ENCODE results near the gene GPANK1. TPM values are rescaled to one million over a fixed set of nuclear protein-coding genes. Genes with fewer than 3 reads are reported as not detected.

The GPANK1 gene
- total and polyA plus RNA-seq, 12 donors: 7.4 to 61.2 (median 17.2) TPM

- H3K36me3 ChIP-seq (replicated peaks in 1 of 2): peaks cover 0 to 98% of the 10 kb centered on the region in 2 donors
- peaks cover 0 to 5% of the 10 kb centered on the region in 2 donors for H3K4me1 ChIP-seq (replicated peaks in 1 of 2)
- no peak overlapping the region for H3K27ac ChIP-seq
- TF ChIP-seq CTCF (IDR thresholded peaks at IDR 0.05) (no peak), POLR2A (IDR thresholded peaks at IDR 0.05) (no peak)
- intact Hi-C loops (cut with DNase I): no loop called here
- 91 to 95% (median 92%) methylated on average over 4 of the region's 4 CpGs for WGBS, 4 donors
- no peak for DNase-seq
- H3K4me3 ChIP-seq: no peak overlapping the region
- no peaks in the 10 kb centered on the region for H3K27me3 ChIP-seq
- H3K9me3 ChIP-seq (replicated peaks in 1 of 3): no peaks in the 10 kb centered on the region
Measured at GRCh38 chr6:31641370-31641769, 23.4 kb downstream of the GPANK1 start.

DNA sequence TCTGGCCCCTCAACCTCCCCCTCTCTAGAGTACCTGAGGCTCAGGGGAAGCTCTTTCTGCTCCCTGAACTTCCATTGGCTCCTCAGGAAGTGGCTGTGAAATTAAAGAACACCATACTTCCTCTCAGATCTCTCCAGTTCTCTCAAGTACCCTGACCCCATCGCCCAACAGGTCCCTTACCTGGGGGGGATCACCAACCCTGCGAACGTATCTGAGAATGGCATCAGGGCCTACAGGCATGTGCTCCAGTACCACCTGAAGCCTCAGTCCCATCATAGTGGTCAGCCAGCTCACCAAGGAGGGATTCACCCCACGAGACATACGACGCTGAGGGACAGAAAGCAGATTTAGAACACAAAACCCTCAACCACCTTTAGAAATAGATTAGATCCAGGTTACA is 24.2 kb downstream of the GPANK1 start:
- Histone ChIP-seq H3K9me3 (replicated peaks in 1 of 3) (no peaks in the 10 kb centered on the region), H3K27me3 (no peaks in the 10 kb centered on the region), H3K27ac (no peak overlapping the region), H3K4me3 (no peak overlapping the region), H3K4me1 (replicated peaks in 1 of 2) (peaks cover 0 to 5% of the 10 kb centered on the region in 2 donors), H3K36me3 (replicated peaks in 1 of 2) (peaks cover 0 to 98% of the 10 kb centered on the region in 2 donors)
- no peak for DNase-seq
- intact Hi-C loops (cut with DNase I): no loop called here
- WGBS, 4 donors: 95 to 96% (median 95%) methylated on average over 6 of the region's 6 CpGs
- no peak for TF ChIP-seq CTCF (IDR thresholded peaks at IDR 0.05)
- no peak for TF ChIP-seq POLR2A (IDR thresholded peaks at IDR 0.05)

DNA sequence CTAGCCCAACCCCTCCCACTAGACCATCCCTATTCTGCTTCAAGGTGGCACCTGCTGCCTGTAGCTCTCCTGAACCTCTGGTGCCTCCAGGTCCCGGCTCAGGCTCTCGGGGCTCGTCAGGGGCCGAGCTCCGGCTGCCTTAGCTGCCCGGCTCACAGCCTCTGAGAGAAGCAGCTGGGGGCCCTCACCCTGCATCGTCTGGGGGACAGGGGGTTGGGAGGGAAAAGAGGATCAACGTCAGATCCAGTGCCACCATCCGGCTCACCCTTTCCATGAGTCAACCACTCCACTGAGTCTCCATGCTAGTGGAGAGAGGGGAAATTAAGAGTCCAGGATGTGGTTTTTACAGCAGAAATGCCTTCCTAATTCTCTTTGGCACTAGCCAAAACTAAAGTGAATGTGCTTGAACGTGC is 25.3 kb downstream of the GPANK1 start:
- no peak for TF ChIP-seq CTCF (IDR thresholded peaks at IDR 0.05)
- TF ChIP-seq POLR2A (IDR thresholded peaks at IDR 0.05): no peak
- 78 to 84% (median 81%) methylated on average over 6 to 10 of the region's 10 CpGs for WGBS, 4 donors
- intact Hi-C loops (cut with DNase I): no loop called here
- Histone ChIP-seq H3K27me3 (no peaks in the 10 kb centered on the region), H3K36me3 (replicated peaks in 1 of 2) (peaks cover 0 to 98% of the 10 kb centered on the region in 2 donors), H3K4me1 (replicated peaks in 1 of 2) (peaks cover 0 to 5% of the 10 kb centered on the region in 2 donors), H3K9me3 (replicated peaks in 1 of 3) (no peaks in the 10 kb centered on the region), H3K4me3 (no peak overlapping the region), H3K27ac (no peak overlapping the region)
- DNase-seq: no peak

DNA sequence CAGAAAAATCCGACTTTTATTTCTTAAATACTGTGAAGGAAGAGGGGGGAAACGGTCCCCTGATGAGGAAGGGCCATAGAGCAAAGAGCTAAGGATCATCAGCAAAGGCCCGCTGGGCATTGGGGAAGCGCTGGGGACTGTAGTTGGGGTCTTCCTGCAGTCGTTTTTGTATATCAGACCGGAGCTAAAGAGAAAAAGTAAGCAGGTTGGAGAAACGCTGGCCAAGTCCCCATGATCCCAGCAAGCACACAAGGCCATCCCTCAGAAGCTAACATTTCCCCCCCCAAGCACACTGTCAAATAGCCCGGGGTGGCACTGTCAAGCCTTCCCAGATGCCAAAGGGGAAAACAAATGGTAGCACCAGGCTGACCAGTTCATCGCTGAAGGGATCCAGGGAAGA is 25.8 kb downstream of the GPANK1 start:
- intact Hi-C loops (cut with DNase I): no loop called here
- Histone ChIP-seq H3K27ac (no peak overlapping the region), H3K4me3 (no peak overlapping the region), H3K4me1 (replicated peaks in 1 of 2) (peaks cover 0 to 5% of the 10 kb centered on the region in 2 donors), H3K27me3 (no peaks in the 10 kb centered on the region), H3K36me3 (replicated peaks in 1 of 2) (peaks cover 0 to 98% of the 10 kb centered on the region in 2 donors), H3K9me3 (replicated peaks in 1 of 3) (no peaks in the 10 kb centered on the region)
- TF ChIP-seq CTCF (IDR thresholded peaks at IDR 0.05) (no peak), POLR2A (IDR thresholded peaks at IDR 0.05) (no peak)
- no peak for DNase-seq
- 70 to 81% (median 72%) methylated on average over 6 to 9 of the region's 9 CpGs for WGBS, 4 donors

Measured in adrenal gland (tissue), 12 donors.